GM12872 (cell line): Measurements from ENCODE around the gene CARD18.

Experiments
- CTCF ChIP-seq: IDR thresholded peaks from 3 replicates; pipeline ENCODE4 v1.5.1; 2011; ENCODE audit warnings: low read depth, mild to moderate bottlenecking, low read length, moderate library complexity; ENCODE audit not compliant: insufficient read depth

Gene CARD18

GRCh38 chr11:105109321-105109720 lies 30.2 kb downstream of the CARD18 start:
- no peak for TF ChIP-seq CTCF

DNA sequence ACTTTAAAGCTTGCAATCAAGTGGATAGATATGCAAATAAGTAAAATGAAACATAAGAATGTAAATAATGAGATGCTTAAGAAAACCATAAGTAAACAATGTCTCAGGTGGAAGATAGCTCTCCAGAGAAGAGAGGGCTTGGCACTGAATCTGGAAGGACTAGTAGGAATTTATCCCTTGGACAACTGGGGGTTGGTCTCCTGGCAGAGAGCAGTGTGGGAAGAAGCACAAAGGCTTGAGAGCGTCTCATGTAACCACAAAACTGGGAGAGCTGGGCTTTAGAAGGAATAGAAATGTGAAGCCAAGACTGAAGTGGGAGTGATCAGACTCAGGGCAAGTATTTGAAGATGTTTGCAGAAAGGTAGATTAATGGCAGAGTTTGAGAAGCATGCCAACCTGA lies 31.3 kb downstream of the CARD18 start:
- TF ChIP-seq CTCF = no peak

DNA sequence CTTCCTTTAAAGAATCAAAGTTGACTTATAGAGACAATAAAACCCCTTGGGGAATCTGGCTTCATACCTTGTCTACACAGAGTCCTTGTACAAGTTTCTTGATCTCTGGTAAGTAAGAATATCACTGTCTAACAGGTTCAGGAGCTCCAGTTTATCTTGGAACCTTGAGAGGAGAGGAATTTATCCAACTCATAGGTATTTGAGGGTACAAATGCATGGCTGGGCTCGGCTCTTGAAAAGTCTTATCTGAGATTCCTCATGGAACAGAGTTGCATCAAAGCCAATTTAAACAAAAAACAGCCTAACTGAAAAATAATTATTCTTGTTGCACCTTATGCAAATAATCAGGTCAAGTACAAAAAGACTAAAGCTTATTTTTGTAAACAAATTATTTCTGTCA lies 33.4 kb downstream of the CARD18 start:
- no peak for TF ChIP-seq CTCF

GRCh38 chr11:105104292-105104691 lies 35.3 kb downstream of the CARD18 start:
- TF ChIP-seq CTCF = no peak

DNA sequence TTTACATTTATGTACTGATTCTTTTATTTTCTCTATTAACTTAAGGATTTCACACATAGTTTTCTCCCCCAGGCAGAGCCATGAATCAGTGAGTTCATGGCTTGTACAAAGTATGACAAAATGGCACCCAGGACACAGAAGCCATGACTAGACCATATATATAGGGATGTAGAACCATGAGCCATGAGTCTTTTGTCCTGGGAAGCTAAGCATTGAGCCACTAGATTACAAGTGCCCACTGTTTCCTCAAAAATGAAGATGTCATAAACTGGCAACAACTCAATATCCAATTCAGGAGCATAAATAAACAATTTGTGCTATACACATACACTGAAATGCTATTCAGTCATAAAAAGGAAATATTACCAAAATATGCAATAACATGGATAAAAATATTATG lies 36.2 kb downstream of the CARD18 start:
- TF ChIP-seq CTCF = no peak

DNA sequence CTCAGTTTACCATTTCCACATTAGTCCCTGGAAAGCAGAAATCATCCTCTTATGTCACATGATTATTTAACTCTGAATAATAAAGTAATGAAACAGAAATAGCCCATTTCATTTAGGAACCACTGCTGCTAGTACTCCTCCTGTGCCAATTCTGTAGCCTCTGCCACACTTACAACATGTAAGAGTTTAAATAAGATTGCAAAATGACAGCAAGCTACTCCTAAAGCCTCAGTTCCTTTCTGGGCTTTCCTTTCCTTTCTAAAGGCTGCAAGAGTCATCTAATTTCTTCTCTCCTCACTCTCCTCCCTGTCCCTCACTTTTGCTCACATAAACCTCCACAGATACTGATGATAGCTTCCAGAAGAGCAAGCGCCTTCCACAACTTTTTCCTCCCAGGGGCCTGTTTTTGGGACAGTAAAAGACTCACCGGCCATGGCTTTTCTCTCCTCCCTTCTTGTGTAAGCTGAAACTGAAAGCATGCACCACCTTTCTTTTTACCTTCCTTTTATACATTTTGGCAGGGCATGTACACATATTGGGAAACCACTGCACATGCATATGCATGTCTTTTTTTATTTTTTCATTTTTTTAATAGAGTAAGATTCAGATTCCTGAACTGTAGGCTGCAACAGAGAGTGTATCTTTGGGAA lies 38.5 kb downstream of the CARD18 start:
- TF ChIP-seq CTCF = no peak

DNA sequence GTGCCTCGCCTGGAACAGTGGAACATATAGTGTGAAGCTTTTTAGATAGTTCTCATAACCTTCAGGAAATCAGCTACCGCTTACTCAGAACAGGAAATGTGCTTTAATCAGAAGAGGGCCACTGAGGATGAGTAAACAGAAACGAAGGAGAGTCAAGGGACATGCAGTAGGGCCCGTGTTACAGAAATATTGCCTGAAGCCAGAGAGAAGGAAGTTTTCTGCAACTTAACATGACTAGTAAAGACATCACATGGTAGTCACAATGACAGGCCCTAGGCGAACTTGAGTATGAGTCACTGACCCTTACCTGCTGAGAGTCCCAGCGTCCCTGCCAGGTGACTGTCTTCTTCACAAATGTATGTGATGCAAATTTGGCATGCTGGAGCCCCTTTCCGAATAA lies 39.4 kb downstream of the CARD18 start:
- no peak for TF ChIP-seq CTCF
